Endothelial cell (in vitro differentiated cells): ENCODE measurements around the gene GRIK3. TPM values are rescaled to one million over a fixed set of nuclear protein-coding genes. Genes with fewer than 3 reads are reported as not detected.

Experiments used
- DNase-seq: peaks from one replicate; pipeline ENCODE4 v3.0.0; 2021; ENCODE audit warnings: low spot score
- H3K27ac Mint-ChIP-seq: one replicate; pipeline ENCODE4 v1.8.0; 2021; ENCODE audit warnings: mixed read lengths, inconsistent platforms; ENCODE audit not compliant: unreplicated experiment
- H3K27me3 Mint-ChIP-seq: one replicate; pipeline ENCODE4 v1.8.0; 2021; ENCODE audit warnings: mild to moderate bottlenecking, moderate library complexity, mixed read lengths, inconsistent platforms; ENCODE audit not compliant: unreplicated experiment
- H3K36me3 Mint-ChIP-seq: one replicate; pipeline ENCODE4 v1.8.0; 2021; ENCODE audit warnings: mild to moderate bottlenecking, low read depth, mixed read lengths, inconsistent platforms; ENCODE audit not compliant: unreplicated experiment
- H3K4me1 Mint-ChIP-seq: one replicate; pipeline ENCODE4 v1.8.0; 2021; ENCODE audit warnings: mild to moderate bottlenecking, mixed read lengths, inconsistent platforms; ENCODE audit not compliant: unreplicated experiment
- H3K4me3 Mint-ChIP-seq: one replicate; pipeline ENCODE4 v1.8.0; 2021; ENCODE audit warnings: mild to moderate bottlenecking, mixed read lengths, inconsistent platforms; ENCODE audit not compliant: unreplicated experiment
- H3K9me3 Mint-ChIP-seq: one replicate; pipeline ENCODE4 v1.8.0; 2021; ENCODE audit warnings: mixed read lengths, inconsistent platforms; ENCODE audit not compliant: unreplicated experiment
- CTCF ChIP-seq: fragments of 200-600 bp; sonication (generic); IDR thresholded peaks from one replicate; pipeline ENCODE4 v1.5.0; 2021; ENCODE audit warnings: antibody characterized with exemption; ENCODE audit not compliant: unreplicated experiment
- total RNA-seq: library from RNA; stranded (reverse); fragmentation: NEBNext Ultra II Directional; extraction: Animal tissue kit (Norgen Biotek cat#: 25700); gene quantifications from one replicate; pipeline ENCODE4 v1.2.1, GENCODE V29; 2021; ENCODE audit not compliant: unreplicated experiment

Gene GRIK3
- total RNA-seq, 1 donor from 2014 or later: 0.05 TPM

GRCh38 chr1:36805979-36806640 is 228.2 kb downstream of the GRIK3 start:
- Mint-ChIP-seq H3K36me3 (no peaks in the 10 kb centered on the region), H3K9me3 (no peaks in the 10 kb centered on the region), H3K27ac (no peak overlapping the region), H3K4me3 (no peak overlapping the region), H3K27me3 (peaks cover 1% of the 10 kb centered on the region), H3K4me1 (peaks cover 5% of the 10 kb centered on the region)
- TF ChIP-seq CTCF: no peak
- DNase-seq: no peak

GRCh38 chr1:36804669-36805314 is 229.5 kb downstream of the GRIK3 start:
- no peaks in the 10 kb centered on the region for H3K9me3 Mint-ChIP-seq
- DNase-seq: no peak
- no peak overlapping the region for H3K4me3 Mint-ChIP-seq
- no peak for TF ChIP-seq CTCF
- no peaks in the 10 kb centered on the region for H3K27me3 Mint-ChIP-seq
- no peaks in the 10 kb centered on the region for H3K36me3 Mint-ChIP-seq
- H3K4me1 Mint-ChIP-seq: peaks cover 5% of the 10 kb centered on the region
- H3K27ac Mint-ChIP-seq: no peak overlapping the region

GRCh38 chr1:36803868-36804570 is 230.3 kb downstream of the GRIK3 start:
- no peaks in the 10 kb centered on the region for H3K27me3 Mint-ChIP-seq
- no peaks in the 10 kb centered on the region for H3K9me3 Mint-ChIP-seq
- no peak overlapping the region for H3K27ac Mint-ChIP-seq

GRCh38 chr1:36802018-36802417 is 232.3 kb downstream of the GRIK3 start:
- no peak for TF ChIP-seq CTCF
- Mint-ChIP-seq H3K27ac (no peak overlapping the region), H3K4me3 (no peak overlapping the region), H3K36me3 (no peaks in the 10 kb centered on the region), H3K9me3 (no peaks in the 10 kb centered on the region), H3K4me1 (no peaks in the 10 kb centered on the region), H3K27me3 (no peaks in the 10 kb centered on the region)
- no peak for DNase-seq

More at GRCh38 chr1:36803868-36804570, 230.3 kb downstream of the GRIK3 start:
- H3K4me3 Mint-ChIP-seq: no peak overlapping the region
- TF ChIP-seq CTCF: no peak
- H3K4me1 Mint-ChIP-seq: peaks cover 5% of the 10 kb centered on the region
- no peak for DNase-seq
- no peaks in the 10 kb centered on the region for H3K36me3 Mint-ChIP-seq

- no peak for TF ChIP-seq CTCF
- no peak for DNase-seq
- Mint-ChIP-seq H3K4me1 (no peaks in the 10 kb centered on the region), H3K4me3 (no peak overlapping the region), H3K27ac (no peak overlapping the region), H3K27me3 (peaks cover 1% of the 10 kb centered on the region), H3K9me3 (no peaks in the 10 kb centered on the region), H3K36me3 (no peaks in the 10 kb centered on the region)
These were observed 236.6 kb downstream of the GRIK3 start for GRCh38 chr1:36797761-36798160.
